ENCODE measurements around the gene HMGCS2. TPM values are rescaled to one million over a fixed set of nuclear protein-coding genes. Genes with fewer than 3 reads are reported as not detected.

The HMGCS2 gene
- total and polyA plus RNA-seq, 9 of the 15 experiments (the other 6 are each of a cell fraction or from before 2014, with no cell fraction given), result 0.13 TPM; not detected in 8

DNA sequence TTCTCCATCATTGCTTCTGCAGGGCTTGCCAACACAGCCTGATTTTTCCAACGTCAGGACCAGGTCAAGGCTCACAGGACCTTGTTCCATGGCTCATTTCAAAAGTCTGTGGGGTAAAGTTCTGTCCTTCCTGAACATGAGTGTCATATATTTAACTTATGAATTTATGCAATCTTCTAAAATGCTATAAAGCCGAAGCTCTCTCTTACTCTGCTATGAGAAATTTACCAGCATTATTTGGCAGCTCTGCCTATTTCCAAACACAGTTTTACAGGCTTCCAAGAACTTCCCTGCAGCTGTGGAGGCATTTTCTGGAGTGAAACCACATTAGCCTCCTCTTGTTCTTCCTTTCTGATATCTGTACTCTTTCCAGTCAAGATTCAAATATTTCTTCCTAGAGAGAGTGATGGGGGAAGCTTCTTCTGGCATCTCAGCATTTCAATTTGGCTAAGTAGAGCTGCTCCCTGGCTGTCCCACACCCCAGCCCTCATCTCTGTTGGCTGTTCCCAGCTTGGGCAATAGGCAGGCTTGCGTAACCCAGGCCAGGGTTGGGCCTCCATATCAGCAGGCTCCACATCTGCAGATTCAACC lies 15.6 kb upstream of the HMGCS2 start:
- no peak overlapping the region for H3K4me3 ChIP-seq
- ChIA-PET POLR2A (interaction anchor here (1.9 kb wide), 1 partner anchor 11 kb away, joined by 5 read pairs; no protein-coding TSS in a partner anchor), CTCF (ENCODE audit: low intra/inter-chr PET ratio) (no interaction called here)
- H3K4me2 ChIP-seq (ENCODE audit: insufficient read depth, low read length), result no peak overlapping the region
- no peak for DNase-seq (ENCODE audit: extremely low read depth in 1 of 4, low spot score in 3 of 4)
- H3K27ac ChIP-seq (ENCODE audit: extremely low read depth, low read depth, low read length), result no peak overlapping the region
- H3K36me3 ChIP-seq (ENCODE audit: control insufficient read depth, insufficient read depth, low read length), result no peaks in the 10 kb centered on the region
- no peaks in the 10 kb centered on the region for H3K9me3 ChIP-seq (replicated peaks; ENCODE audit: control insufficient read depth, insufficient read depth, low read depth, low read length)
- H3K79me2 ChIP-seq (ENCODE audit: control insufficient read depth, insufficient read depth, low read length), result no peaks in the 10 kb centered on the region
- TF ChIP-seq CEBPG (CRISPR knock-in tag; IDR thresholded peaks at IDR 0.05), result no peak
- peak in 1 of 2 experiments; percentile 69; a peak in 1 of 4 replicates for TF ChIP-seq CEBPG (tag; conservative IDR thresholded peaks at IDR 0.05 in 1 of 2, IDR thresholded peaks at IDR 0.05 in 1 of 2)
- no peak for TF ChIP-seq ZNF668 (CRISPR knock-in tag; IDR thresholded peaks at IDR 0.05)
- TF ChIP-seq CEBPB (tag; IDR thresholded peaks at IDR 0.05), result peak; percentile 89
- no peaks in the 10 kb centered on the region for H3K4me1 ChIP-seq (replicated peaks in 1 of 2; ENCODE audit: control insufficient read depth in 2 of 2, insufficient read depth in 2 of 2, low read length in 2 of 2)
- BruUV-seq (replicated peaks), result no TSS peak
- H3K27me3 ChIP-seq (ENCODE audit: control insufficient read depth in 2 of 2, insufficient read depth in 2 of 2, low read length in 2 of 2), result peaks cover 9 to 23% of the 10 kb centered on the region in 2 experiments; a peak in 3 of 5 replicates
- FAIRE-seq, result no peak
- H3K9ac ChIP-seq (ENCODE audit: insufficient read depth in 1 of 2, low read depth in 2 of 2, low read length in 2 of 2), result no peak overlapping the region
- H3K9me1 ChIP-seq (ENCODE audit: control insufficient read depth, insufficient read depth, low read length), result no peaks in the 10 kb centered on the region
- no peak overlapping the region for H2AFZ ChIP-seq (ENCODE audit: low read depth, low read length)
- no peaks in the 10 kb centered on the region for H4K20me1 ChIP-seq (replicated peaks; ENCODE audit: control insufficient read depth, insufficient read depth, low read length)
- intact Hi-C loops (cut with micrococcal nuclease), result no loop called here
- in situ Hi-C loops (cut with MboI), result no loop called here
- no peak for ATAC-seq
- 2% methylated on average over 3 of the region's 3 CpGs for WGBS (ENCODE audit: insufficient coverage, low coverage, missing lambda C conversion rate)

Measured in K562 (cell line).